Activated T-cell treated with anti-CD3 and anti-CD28 coated beads, Interleukin-2, amount 50 U/mL, for 24 hours (primary cell): ENCODE measurements around the gene NTHL1.

Experiments used
- DNase-seq: peaks from one replicate; pipeline ENCODE4 v3.0.0-alpha.2; 2020
- H3K27ac Mint-ChIP-seq: 2 replicates; pipeline ENCODE4 v1.8.0; 2020; ENCODE audit warnings: mild to moderate bottlenecking, mixed read lengths
- H3K27me3 Mint-ChIP-seq: 2 replicates; pipeline ENCODE4 v1.8.0; 2020; ENCODE audit warnings: mixed read lengths
- H3K36me3 Mint-ChIP-seq: 2 replicates; pipeline ENCODE4 v1.8.0; 2020; ENCODE audit warnings: low read depth, mixed read lengths
- H3K4me1 Mint-ChIP-seq: 2 replicates; pipeline ENCODE4 v1.8.0; 2020; ENCODE audit warnings: low read depth, mixed read lengths
- H3K4me3 Mint-ChIP-seq: 2 replicates; pipeline ENCODE4 v1.8.0; 2020; ENCODE audit warnings: mild to moderate bottlenecking, moderate library complexity, mixed read lengths
- H3K9me3 Mint-ChIP-seq: 2 replicates; pipeline ENCODE4 v1.8.0; 2020; ENCODE audit warnings: mixed read lengths

Gene NTHL1

DNA sequence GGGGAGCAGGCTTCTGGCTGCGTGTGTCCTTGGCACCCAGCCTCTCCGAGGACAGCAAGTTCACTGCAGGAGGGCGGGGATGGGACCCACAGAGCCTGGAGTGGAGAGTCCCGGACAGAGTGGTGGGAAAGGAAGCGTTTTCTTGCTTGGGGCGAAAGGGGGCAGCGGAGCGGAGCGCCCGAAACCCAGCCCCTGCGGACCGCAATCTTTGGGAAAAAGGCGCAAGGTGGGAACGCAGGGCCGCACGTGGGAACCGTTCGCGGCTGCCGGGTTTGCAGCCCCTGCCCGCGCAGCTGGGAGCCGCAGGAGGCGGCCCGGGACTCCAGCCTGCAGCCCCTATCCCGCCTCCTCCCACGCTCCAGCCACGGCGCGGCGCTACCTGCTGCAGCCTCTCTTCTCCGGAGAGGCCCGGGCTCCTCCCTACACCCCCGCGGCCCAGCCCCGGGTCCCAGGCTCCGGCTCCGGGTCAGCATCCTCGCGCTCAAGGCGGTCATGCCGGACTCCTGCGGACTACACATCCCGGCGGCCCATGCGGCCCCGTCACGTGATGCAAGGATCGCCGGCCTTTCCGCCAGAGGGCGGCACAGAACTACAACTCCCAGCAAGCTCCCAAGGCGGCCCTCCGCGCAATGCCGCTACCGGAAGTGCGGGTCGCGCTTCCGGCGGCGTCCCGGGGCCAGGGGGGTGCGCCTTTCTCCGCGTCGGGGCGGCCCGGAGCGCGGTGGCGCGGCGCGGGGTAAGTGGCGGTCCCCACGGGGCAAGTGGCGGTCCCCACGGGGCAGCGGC, at the start of gene NTHL1, which contains the start of gene TSC2:
Gene NTHL1 (minus strand): TSS at position 505 of the 786 bp plus-strand sequence. CDS start 11 bp downstream, at position 494.
Gene TSC2 (plus strand): TSS at position 656 of the 786 bp plus-strand sequence. CDS start 631 bp downstream, outside the sequence.
- DNase-seq, result peak; percentile 95
- Mint-ChIP-seq H3K4me3 (peak within 1 kb of the TSS; percentile 93), H3K9me3 (no peaks in the 10 kb centered on the region), H3K36me3 (peaks cover 48% of the 10 kb centered on the region), H3K4me1 (peaks cover 22% of the 10 kb centered on the region), H3K27me3 (no peaks in the 10 kb centered on the region), H3K27ac (peak within 1 kb of the TSS; percentile 85)

DNA sequence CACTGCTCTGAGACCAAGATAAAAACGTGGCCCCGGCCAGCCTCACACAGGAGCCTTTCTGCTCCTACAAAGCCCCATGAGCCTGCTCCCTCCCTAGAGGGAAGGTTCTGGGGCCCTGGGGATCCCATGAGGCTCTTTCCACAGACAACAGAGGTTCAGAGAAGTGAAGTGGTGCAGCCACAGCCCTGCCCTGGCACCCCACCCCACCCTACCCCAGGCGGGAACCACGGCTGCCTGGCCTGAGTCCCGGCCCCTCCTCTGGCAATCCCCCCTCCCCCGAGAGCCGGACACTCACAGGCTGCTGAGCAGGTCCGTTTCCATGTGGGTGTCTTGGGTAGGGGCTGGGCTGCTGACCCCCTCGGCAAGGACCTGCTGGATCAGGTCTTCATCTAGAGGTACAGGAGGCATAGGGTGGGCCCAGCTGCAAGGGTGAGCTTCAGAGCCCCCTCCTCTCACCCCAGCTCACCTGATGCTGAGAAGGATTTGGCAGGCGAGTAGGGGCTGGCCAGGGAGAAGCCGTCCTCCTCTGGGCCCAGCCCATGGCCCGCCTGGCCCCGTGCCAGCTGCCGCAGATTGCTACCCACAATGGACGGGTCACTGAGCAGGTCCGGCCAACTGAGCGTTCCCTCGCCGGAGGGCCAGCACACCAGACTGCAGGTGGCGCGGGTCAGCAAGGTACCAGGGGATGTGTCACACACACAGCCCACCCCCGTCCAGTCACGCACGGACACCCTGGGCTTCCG, 49.4 kb upstream of the NTHL1 start:
- no peak overlapping the region for H3K27ac Mint-ChIP-seq
- H3K36me3 Mint-ChIP-seq, result peaks cover 51% of the 10 kb centered on the region

DNA sequence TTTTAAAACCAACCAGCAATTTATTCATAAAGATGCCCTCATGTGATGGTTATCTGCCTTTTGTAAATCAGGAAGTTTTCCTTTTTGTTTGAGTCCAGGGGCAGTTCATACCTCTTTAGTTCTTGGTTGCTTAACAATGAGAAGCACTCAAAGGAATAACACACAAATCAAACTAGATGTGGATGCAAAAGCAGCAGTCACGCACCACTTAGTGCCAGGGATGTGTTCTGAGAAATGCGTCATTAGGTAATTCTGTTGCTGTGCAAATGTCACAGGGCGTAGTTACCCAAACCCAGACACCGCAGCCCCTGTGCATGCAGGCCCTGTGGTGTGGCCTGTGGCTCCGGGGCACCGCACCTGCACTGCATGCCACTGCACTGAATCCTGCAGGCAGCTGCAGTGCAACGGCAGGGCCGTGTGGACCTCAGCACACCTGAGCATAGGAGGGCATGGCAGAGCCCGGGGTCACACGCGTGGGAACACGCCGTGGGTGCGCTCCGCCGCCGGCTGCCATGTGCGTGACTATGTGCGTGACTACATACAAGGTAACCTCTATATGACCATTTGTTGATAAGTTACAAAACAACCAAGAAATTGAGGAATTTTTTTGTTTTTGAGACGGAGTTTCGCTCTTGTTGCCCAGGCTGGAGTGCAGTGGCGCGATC, 48.4 kb upstream of the NTHL1 start:
- Mint-ChIP-seq H3K27ac (no peak overlapping the region), H3K4me1 (no peaks in the 10 kb centered on the region), H3K9me3 (no peaks in the 10 kb centered on the region), H3K27me3 (no peaks in the 10 kb centered on the region), H3K4me3 (no peak overlapping the region), H3K36me3 (peaks cover 48% of the 10 kb centered on the region)
- no peak for DNase-seq

More for the DNA sequence above, 49.4 kb upstream of the NTHL1 start:
- Mint-ChIP-seq H3K4me1 (no peaks in the 10 kb centered on the region), H3K9me3 (no peaks in the 10 kb centered on the region), H3K4me3 (no peak overlapping the region), H3K27me3 (no peaks in the 10 kb centered on the region)
- no peak for DNase-seq

- H3K36me3 Mint-ChIP-seq, result peaks cover 45% of the 10 kb centered on the region
- no peaks in the 10 kb centered on the region for H3K27me3 Mint-ChIP-seq
- DNase-seq, result no peak
- no peak overlapping the region for H3K4me3 Mint-ChIP-seq
- no peaks in the 10 kb centered on the region for H3K9me3 Mint-ChIP-seq
- H3K4me1 Mint-ChIP-seq, result no peaks in the 10 kb centered on the region
- H3K27ac Mint-ChIP-seq, result no peak overlapping the region
Measured at GRCh38 chr16:2095315-2095853, 47.8 kb upstream of the NTHL1 start.

GRCh38 chr16:2093793-2094192, 46.2 kb upstream of the NTHL1 start:
- Mint-ChIP-seq H3K27ac (no peak overlapping the region), H3K4me3 (no peak overlapping the region), H3K4me1 (no peaks in the 10 kb centered on the region), H3K36me3 (peaks cover 54% of the 10 kb centered on the region), H3K9me3 (no peaks in the 10 kb centered on the region), H3K27me3 (no peaks in the 10 kb centered on the region)
- no peak for DNase-seq

- H3K4me1 Mint-ChIP-seq, result no peaks in the 10 kb centered on the region
- DNase-seq, result no peak
- no peak overlapping the region for H3K27ac Mint-ChIP-seq
- H3K27me3 Mint-ChIP-seq, result no peaks in the 10 kb centered on the region
- H3K36me3 Mint-ChIP-seq, result peaks cover 63% of the 10 kb centered on the region
- H3K9me3 Mint-ChIP-seq, result no peaks in the 10 kb centered on the region
- no peak overlapping the region for H3K4me3 Mint-ChIP-seq
Measured at GRCh38 chr16:2092866-2093265, 45.2 kb upstream of the NTHL1 start.

GRCh38 chr16:2092256-2092620, 44.6 kb upstream of the NTHL1 start:
- DNase-seq, result no peak
- H3K36me3 Mint-ChIP-seq, result peaks cover 65% of the 10 kb centered on the region

DNA sequence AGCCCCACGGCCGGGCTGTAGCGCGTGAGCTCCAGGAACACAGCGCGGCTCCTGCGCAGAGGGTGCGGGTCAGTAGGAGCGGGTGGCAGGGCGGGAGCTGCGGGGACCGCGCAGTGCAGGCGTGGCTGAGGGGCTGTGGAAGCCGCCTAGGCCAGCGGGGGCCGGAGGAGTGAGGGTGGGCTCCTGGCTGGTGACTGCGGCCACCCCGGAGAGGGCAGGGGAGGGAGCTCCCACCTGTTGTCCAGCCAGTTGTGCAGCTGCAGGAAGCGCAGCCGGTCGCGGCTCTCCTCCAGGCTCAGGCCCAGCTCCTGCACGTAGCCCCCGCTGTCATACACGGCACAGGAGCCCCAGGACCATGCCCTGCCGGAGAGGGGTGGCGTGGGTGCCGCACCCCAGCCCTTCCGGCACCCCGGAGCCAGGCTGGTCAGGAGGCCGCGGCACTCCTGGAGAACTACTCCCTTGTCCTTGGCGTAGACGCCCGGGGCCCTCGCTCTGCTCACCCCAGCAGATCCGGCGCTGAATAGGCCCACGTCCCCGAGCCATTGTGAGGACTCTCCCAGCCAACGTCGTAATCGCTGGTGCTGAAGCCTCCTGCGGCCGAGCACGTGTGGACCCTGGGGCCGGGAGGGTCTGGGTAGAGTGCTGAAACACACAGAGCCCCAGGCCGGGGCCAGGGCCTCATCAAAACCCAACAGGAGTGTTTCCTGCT, 44.1 kb upstream of the NTHL1 start:
- Mint-ChIP-seq H3K36me3 (peaks cover 67% of the 10 kb centered on the region), H3K27ac (no peak overlapping the region), H3K4me1 (no peaks in the 10 kb centered on the region), H3K27me3 (no peaks in the 10 kb centered on the region), H3K9me3 (no peaks in the 10 kb centered on the region), H3K4me3 (no peak overlapping the region)
- DNase-seq, result no peak

More at GRCh38 chr16:2092256-2092620, 44.6 kb upstream of the NTHL1 start:
- no peaks in the 10 kb centered on the region for H3K9me3 Mint-ChIP-seq
- no peak overlapping the region for H3K27ac Mint-ChIP-seq
- H3K4me1 Mint-ChIP-seq, result no peaks in the 10 kb centered on the region
- no peak overlapping the region for H3K4me3 Mint-ChIP-seq
- H3K27me3 Mint-ChIP-seq, result no peaks in the 10 kb centered on the region

DNA sequence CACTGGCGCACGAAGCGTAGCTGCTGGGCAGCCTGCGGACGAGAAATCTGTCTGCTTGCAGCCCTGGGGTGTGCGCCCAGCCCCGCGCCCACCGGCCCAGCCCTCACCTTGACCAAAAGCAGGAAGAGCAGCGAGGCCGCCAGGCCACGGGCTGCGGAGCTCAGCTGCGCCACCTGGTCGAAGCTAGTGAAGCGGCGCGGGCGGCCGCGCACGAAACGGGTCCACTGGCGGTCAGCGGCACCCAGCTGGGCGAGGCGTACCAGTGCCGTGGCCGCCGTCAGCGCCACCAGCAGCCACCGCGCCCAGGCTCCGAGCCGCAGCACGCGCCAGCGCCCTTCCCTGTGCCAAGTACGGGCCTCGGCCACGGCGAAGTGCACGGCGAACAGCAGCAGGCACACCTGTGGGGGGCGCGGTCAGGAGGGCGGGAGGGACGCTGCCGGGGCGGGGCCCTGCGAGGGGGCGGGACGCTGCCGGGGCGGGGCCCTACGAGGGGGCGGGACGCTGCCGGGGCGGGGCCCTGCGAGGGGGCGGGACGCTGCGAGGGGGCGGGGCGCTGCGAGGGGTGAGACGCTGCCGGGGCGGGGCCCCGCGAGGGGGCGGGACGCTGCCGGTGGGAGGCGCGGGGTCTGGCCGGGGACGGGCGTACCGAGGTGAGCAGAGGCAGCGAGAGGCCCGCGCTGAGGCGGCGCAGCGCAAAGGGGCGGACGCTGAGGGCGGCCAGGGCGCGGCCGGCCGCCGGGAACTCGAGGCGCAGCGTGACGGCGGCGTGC, 43.3 kb upstream of the NTHL1 start:
- H3K4me1 Mint-ChIP-seq, result no peaks in the 10 kb centered on the region
- H3K27ac Mint-ChIP-seq, result no peak overlapping the region
- DNase-seq, result no peak
- no peak overlapping the region for H3K4me3 Mint-ChIP-seq
- peaks cover 63% of the 10 kb centered on the region for H3K36me3 Mint-ChIP-seq
- no peaks in the 10 kb centered on the region for H3K27me3 Mint-ChIP-seq
- H3K9me3 Mint-ChIP-seq, result no peaks in the 10 kb centered on the region

DNA sequence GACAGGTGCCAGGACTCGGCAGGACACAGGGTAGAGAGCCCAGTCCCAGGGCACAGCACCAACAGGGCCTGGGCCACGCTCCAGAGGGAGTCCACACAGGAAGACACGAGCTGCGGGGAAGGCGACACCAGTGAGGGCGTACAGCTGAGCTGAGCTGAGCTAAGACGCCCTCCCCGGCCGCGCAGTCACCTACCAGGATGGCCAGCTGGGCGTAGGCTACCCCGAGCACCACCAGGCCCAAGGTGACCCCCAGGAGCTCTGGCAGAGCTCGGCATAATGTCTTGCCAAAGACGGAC, 42.8 kb upstream of the NTHL1 start:
- Mint-ChIP-seq H3K4me3 (no peak overlapping the region), H3K27ac (no peak overlapping the region), H3K9me3 (no peaks in the 10 kb centered on the region), H3K36me3 (peaks cover 57% of the 10 kb centered on the region), H3K27me3 (no peaks in the 10 kb centered on the region), H3K4me1 (no peaks in the 10 kb centered on the region)
- no peak for DNase-seq

DNA sequence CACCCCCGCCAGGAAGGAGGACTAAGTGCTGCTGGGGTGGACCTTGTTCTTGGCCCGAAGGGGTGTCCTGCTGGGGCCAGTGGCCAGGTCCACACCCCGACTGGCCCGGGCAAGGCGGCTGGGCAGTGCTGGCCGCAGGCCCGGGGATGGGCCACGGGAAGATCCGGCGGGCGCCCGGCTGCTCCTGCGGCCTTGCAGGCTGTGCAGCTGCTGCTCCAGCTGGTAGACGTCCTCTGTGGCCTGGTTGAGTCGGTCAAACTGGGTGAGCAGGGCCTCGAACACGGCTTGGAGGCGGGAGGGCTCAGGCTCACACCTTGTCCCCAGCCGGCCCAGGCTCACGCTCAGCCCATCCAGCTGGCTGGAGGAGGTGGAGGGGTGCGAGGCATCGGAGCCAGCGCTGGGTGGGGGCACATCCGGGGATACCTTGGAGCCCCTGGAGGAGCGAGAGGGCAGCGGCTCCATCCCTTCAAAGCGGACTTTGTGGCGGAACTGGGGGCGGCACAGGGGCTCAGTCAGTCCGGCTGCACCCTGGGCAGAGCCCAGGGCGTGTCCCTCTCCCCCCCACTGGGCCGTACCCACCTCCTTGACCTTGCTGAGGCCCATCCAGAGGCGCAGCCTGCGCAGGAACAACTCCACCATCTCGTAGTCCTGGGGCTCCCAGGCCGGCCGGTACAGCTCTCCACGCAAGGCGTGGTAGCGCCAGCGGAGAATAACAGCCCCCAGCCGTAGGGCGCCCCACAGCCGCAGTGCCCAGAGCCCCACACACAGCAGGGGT, 42.3 kb upstream of the NTHL1 start:
- Mint-ChIP-seq H3K36me3 (peaks cover 52% of the 10 kb centered on the region), H3K27me3 (no peaks in the 10 kb centered on the region), H3K4me3 (no peak overlapping the region), H3K4me1 (no peaks in the 10 kb centered on the region), H3K9me3 (no peaks in the 10 kb centered on the region), H3K27ac (no peak overlapping the region)
- no peak for DNase-seq

DNA sequence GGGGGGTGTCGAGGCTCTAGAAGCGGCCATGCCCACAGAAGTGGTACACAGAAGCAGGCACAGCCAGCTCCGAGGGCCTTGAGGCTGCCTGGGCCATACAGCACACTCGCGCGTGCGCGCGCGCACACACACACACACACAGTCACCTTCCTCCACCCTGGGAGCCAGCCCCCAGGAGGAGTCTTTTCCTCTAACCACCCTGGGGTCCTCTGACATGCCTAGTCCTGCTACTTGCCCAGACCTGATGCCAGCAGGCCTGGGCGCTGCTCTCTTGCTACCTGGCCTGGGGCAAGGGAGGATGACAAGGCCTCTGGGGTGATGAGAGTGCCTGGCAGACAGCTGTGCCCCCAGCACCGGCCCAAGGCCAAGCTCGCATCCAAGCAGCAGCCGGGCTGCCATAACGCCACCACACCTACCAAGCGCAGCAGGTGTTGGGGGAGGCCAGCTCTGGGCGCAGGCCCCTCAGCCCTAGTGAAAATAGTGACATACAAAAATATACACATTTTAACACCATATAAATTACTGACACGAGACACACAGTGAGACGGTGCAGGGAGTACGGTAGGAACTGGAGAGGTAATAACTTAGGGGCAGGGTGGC, 41.2 kb upstream of the NTHL1 start:
- H3K27ac Mint-ChIP-seq, result no peak overlapping the region
- peaks cover 47% of the 10 kb centered on the region for H3K36me3 Mint-ChIP-seq
- H3K9me3 Mint-ChIP-seq, result no peaks in the 10 kb centered on the region
- DNase-seq, result no peak
- H3K4me3 Mint-ChIP-seq, result no peak overlapping the region
- no peaks in the 10 kb centered on the region for H3K4me1 Mint-ChIP-seq
- H3K27me3 Mint-ChIP-seq, result no peaks in the 10 kb centered on the region
